DND-41 (cell line): ENCODE results near the gene APPBP2.

ENCODE experiments used
- ATAC-seq: fragments of 200-7000 bp; cut with Tn5 transposase; 3 replicates; pipeline ENCODE4 v1.9.1; 2021; ENCODE audit warnings: low read depth; ENCODE audit not compliant: insufficient read depth
- DNase-seq: peaks from one replicate; pipeline ENCODE4 v3.0.0-alpha.2; 2020
- H2AFZ ChIP-seq: 2 replicates; pipeline ENCODE4 v1.6.0; 2012; ENCODE audit warnings: low read depth, low read length
- H3K27ac ChIP-seq: 2 replicates; pipeline ENCODE4 v1.5.1; 2012; ENCODE audit warnings: low read length, inconsistent platforms
- H3K27me3 ChIP-seq: fragments of 200-600 bp; sonication (generic); 2 replicates; pipeline ENCODE4 v1.6.0; 2012; ENCODE audit warnings: low read length, mild to moderate bottlenecking, inconsistent platforms; ENCODE audit not compliant: insufficient read depth, poor library complexity
- H3K36me3 ChIP-seq: 2 replicates; pipeline ENCODE4 v1.5.1; 2012; ENCODE audit warnings: low read length, inconsistent platforms; ENCODE audit not compliant: insufficient read depth
- H3K4me1 ChIP-seq: 2 replicates; pipeline ENCODE4 v1.5.1; 2012; ENCODE audit warnings: mild to moderate bottlenecking, low read length; ENCODE audit not compliant: insufficient read depth
- H3K4me2 ChIP-seq: 2 replicates; pipeline ENCODE4 v1.6.0; 2012; ENCODE audit warnings: mild to moderate bottlenecking, moderate library complexity, low read length, inconsistent platforms; ENCODE audit not compliant: insufficient read depth
- H3K4me3 ChIP-seq, 2 experiments: fragments of 200-600 bp in 1 of 2; shearing (Covaris generic) in 1 of 2; 2 replicates each; pipeline ENCODE4 v1.5.1; 2012 to 2016; ENCODE audit warnings: inconsistent platforms in 2 of 2, low read length in 2 of 2, mild to moderate bottlenecking in 2 of 2, low read depth in 1 of 2, moderate library complexity in 1 of 2
- H3K79me2 ChIP-seq: 2 replicates; pipeline ENCODE4 v1.6.0; 2012; ENCODE audit warnings: low read length, inconsistent platforms; ENCODE audit not compliant: insufficient read depth
- H3K9ac ChIP-seq: 2 replicates; pipeline ENCODE4 v1.6.0; 2012; ENCODE audit warnings: low read depth, mild to moderate bottlenecking, inconsistent platforms, low read length, moderate library complexity
- H3K9me3 ChIP-seq: 2 replicates; pipeline ENCODE4 v1.5.1; 2012; ENCODE audit warnings: low read length, moderate library complexity, mild to moderate bottlenecking, inconsistent platforms; ENCODE audit not compliant: insufficient read depth, severe bottlenecking
- H4K20me1 ChIP-seq: 2 replicates; pipeline ENCODE4 v1.6.0; 2012; ENCODE audit warnings: low read length; ENCODE audit not compliant: insufficient read depth
- EZH2 ChIP-seq: IDR thresholded peaks from 3 replicates; pipeline ENCODE4 v1.6.1; 2012; ENCODE audit warnings: borderline replicate concordance, low read depth, mild to moderate bottlenecking, moderate library complexity, low read length, inconsistent platforms; ENCODE audit not compliant: severe bottlenecking
- TF ChIP-seq, protein P1 (sequence below): IDR thresholded peaks from 2 replicates; pipeline ENCODE4 v1.5.1; 2012; ENCODE audit warnings: borderline replicate concordance, low read length, moderate library complexity, mild to moderate bottlenecking; ENCODE audit not compliant: poor library complexity, severe bottlenecking; ENCODE audit errors: extremely low read depth

Gene APPBP2

DNA sequence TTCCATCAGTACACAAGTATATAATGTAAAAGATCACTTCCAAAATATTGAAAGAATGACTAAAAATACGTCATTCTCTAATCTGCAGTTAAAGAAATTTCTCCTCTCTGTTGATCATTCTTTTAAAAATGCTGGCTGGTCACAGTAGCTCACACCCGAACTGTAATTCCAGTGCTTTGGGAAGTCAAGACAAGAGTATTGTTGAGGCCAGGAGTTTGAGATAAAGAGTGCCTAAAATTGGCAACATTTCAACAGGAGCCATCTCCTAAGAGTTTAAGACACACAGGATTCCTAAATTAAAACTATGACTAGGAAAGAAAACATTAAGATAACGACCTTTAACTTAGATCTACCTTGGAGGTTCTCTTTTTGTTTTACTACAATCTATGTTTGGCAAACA, 129.6 kb downstream of the APPBP2 start:
- no peaks in the 10 kb centered on the region for H3K9me3 ChIP-seq
- no peak overlapping the region for H3K4me2 ChIP-seq
- no peak overlapping the region for H3K27ac ChIP-seq
- no peak overlapping the region for H3K9ac ChIP-seq
- no peaks in the 10 kb centered on the region for H3K27me3 ChIP-seq
- TF ChIP-seq, protein P1, sequence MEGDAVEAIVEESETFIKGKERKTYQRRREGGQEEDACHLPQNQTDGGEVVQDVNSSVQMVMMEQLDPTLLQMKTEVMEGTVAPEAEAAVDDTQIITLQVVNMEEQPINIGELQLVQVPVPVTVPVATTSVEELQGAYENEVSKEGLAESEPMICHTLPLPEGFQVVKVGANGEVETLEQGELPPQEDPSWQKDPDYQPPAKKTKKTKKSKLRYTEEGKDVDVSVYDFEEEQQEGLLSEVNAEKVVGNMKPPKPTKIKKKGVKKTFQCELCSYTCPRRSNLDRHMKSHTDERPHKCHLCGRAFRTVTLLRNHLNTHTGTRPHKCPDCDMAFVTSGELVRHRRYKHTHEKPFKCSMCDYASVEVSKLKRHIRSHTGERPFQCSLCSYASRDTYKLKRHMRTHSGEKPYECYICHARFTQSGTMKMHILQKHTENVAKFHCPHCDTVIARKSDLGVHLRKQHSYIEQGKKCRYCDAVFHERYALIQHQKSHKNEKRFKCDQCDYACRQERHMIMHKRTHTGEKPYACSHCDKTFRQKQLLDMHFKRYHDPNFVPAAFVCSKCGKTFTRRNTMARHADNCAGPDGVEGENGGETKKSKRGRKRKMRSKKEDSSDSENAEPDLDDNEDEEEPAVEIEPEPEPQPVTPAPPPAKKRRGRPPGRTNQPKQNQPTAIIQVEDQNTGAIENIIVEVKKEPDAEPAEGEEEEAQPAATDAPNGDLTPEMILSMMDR = no peak
- no peak for TF ChIP-seq EZH2
- H3K79me2 ChIP-seq = peaks cover 3% of the 10 kb centered on the region
- ATAC-seq (no peak), DNase-seq (no peak)
- H2AFZ ChIP-seq = no peak overlapping the region
- no peak overlapping the region for H3K4me3 ChIP-seq
- peaks cover 17% of the 10 kb centered on the region for H3K4me1 ChIP-seq
- no peaks in the 10 kb centered on the region for H4K20me1 ChIP-seq
- no peaks in the 10 kb centered on the region; the same call in 1 of the 2 replicates for H3K36me3 ChIP-seq

DNA sequence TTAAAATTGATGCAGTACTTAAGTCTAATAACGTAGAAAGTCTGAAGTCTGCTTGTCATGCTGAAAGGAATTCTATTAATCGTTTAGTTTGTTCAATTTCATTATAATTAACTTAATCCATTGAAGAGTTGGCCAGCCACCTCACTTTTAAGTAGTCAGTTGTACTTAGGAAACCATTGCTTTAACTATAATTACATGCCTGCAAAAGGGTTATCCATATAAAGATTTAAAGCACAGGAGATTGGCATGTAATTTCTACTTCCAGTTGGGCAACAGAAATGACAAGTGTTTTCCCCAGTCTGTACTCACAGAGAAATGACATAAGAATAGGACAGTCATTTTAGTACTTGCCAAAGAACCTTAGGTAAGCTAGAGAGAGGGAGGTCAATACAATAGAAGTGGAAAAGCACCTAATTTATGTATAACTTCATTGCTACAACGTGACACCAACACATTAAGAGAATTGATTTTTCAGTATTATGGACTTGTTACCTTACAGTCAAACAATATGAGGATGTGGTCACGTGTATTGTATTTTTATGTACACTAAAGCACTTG, 130.5 kb downstream of the APPBP2 start:
- H3K4me2 ChIP-seq = no peak overlapping the region
- H3K27me3 ChIP-seq = no peaks in the 10 kb centered on the region
- H3K27ac ChIP-seq = no peak overlapping the region
- TF ChIP-seq EZH2 = no peak
- TF ChIP-seq, protein P1 = no peak
- no peaks in the 10 kb centered on the region for H3K9me3 ChIP-seq
- no peak overlapping the region for H3K4me3 ChIP-seq
- peaks cover 23% of the 10 kb centered on the region for H3K4me1 ChIP-seq
- H3K9ac ChIP-seq = no peak overlapping the region
- peaks cover 12% of the 10 kb centered on the region for H3K79me2 ChIP-seq
- no peak for ATAC-seq
- no peak overlapping the region for H2AFZ ChIP-seq
- H3K36me3 ChIP-seq = no peaks in the 10 kb centered on the region; the same call in 1 of the 2 replicates
- H4K20me1 ChIP-seq = peaks cover 5% of the 10 kb centered on the region; the same call in 1 of the 2 replicates
- no peak for DNase-seq

DNA sequence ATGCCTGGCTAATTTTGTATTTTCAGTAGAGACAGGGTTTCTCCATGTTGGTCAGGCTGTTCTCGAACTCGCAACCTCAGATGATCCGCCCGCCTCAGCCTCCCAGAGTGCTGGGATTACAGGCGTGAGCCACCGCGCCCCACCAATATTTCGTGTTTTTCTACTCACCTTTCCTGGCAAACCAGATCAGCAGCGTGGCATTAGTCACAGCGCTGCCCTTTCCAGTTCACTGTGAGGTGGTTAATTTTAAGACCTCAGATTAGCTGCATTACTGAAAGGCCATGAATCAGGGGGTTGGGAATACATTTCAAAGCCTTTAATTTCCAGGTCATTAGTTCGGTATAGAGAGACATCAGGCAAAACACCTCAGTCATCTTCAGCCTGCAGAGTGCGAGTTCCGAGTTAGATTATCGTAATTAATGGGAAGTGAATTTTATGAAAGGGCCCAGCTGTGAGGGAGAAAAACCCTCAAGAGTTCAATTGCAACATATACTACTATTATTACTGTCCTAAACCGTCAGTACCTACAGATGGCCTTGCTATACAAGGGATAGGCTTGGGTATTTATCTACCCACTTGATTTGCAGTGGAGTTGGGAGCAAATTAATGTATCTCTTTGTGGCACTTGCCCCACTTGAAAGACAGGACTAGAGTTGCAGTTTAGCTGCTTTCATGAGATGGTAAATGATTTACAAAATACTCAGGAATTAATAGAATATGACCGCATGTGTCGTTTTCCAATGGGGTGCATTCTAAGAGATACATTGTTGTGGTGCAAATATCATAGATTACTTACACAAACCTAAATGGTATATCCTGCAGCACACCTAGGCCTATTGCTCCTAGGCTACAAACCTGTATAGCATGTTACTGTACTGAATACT, 132.0 kb downstream of the APPBP2 start:
- no peak overlapping the region for H3K9ac ChIP-seq
- TF ChIP-seq, protein P1 = no peak
- TF ChIP-seq EZH2 = no peak
- H3K4me1 ChIP-seq = peaks cover 37% of the 10 kb centered on the region
- H2AFZ ChIP-seq = no peak overlapping the region
- H3K36me3 ChIP-seq = no peaks in the 10 kb centered on the region; the same call in 1 of the 2 replicates
- H3K4me2 ChIP-seq = no peak overlapping the region
- ATAC-seq (no peak), DNase-seq (no peak)
- H4K20me1 ChIP-seq = peaks cover 5% of the 10 kb centered on the region; the same call in 1 of the 2 replicates
- H3K9me3 ChIP-seq = no peaks in the 10 kb centered on the region
- H3K79me2 ChIP-seq = peaks cover 26% of the 10 kb centered on the region
- no peaks in the 10 kb centered on the region for H3K27me3 ChIP-seq
- no peak overlapping the region; the same call in 1 of the 2 replicates for H3K27ac ChIP-seq
- no peak overlapping the region for H3K4me3 ChIP-seq
